Activated CD4-positive, alpha-beta T cell treated with anti-CD3 and anti-CD28 coated beads for 48 hours (primary cell): ENCODE results near the gene LHCGR.
"Not testable (repeated sequence)": the region's sequence is repeated elsewhere in the genome, so short reads cannot be mapped to it uniquely, and the experiment has no call there.

Source experiments
- DNase-seq: peaks from one replicate; pipeline ENCODE4 v3.0.0-alpha.2; 2020

Gene LHCGR

GRCh38 chr2:48739236-48739635, 16.3 kb downstream of the LHCGR start:
- not testable (repeated sequence) for DNase-seq

- no peak for DNase-seq
Measured at GRCh38 chr2:48738806-48739205, 16.7 kb downstream of the LHCGR start.

- DNase-seq: no peak
Measured at GRCh38 chr2:48736251-48736650, 19.3 kb downstream of the LHCGR start.

GRCh38 chr2:48734576-48735303, 20.8 kb downstream of the LHCGR start:
- no peak for DNase-seq

- DNase-seq: no peak
Measured at GRCh38 chr2:48733067-48733503, 22.4 kb downstream of the LHCGR start.

- DNase-seq: no peak
Measured at GRCh38 chr2:48728840-48729239, 26.7 kb downstream of the LHCGR start.

- no peak for DNase-seq
Measured at GRCh38 chr2:48728295-48728694, 27.2 kb downstream of the LHCGR start.

- DNase-seq: no peak
Measured at GRCh38 chr2:48727560-48727959, 28.0 kb downstream of the LHCGR start.

- DNase-seq: no peak
Measured at GRCh38 chr2:48725696-48726494, 29.6 kb downstream of the LHCGR start.

- DNase-seq: no peak
Measured at GRCh38 chr2:48724278-48724677, 31.2 kb downstream of the LHCGR start.

- DNase-seq: no peak
Measured at GRCh38 chr2:48723129-48723528, 32.4 kb downstream of the LHCGR start.

GRCh38 chr2:48722391-48722790, 33.1 kb downstream of the LHCGR start:
- DNase-seq: no peak

GRCh38 chr2:48721158-48721557, 34.4 kb downstream of the LHCGR start:
- no peak for DNase-seq

GRCh38 chr2:48719480-48720177, 35.9 kb downstream of the LHCGR start:
- no peak for DNase-seq

GRCh38 chr2:48717846-48718245, 37.7 kb downstream of the LHCGR start:
- DNase-seq: no peak

- DNase-seq: no peak
Measured at GRCh38 chr2:48715956-48716355, 39.6 kb downstream of the LHCGR start.

- no peak for DNase-seq
Measured at GRCh38 chr2:48715042-48715899, 40.3 kb downstream of the LHCGR start.

- DNase-seq: no peak
Measured at GRCh38 chr2:48714245-48714644, 41.3 kb downstream of the LHCGR start.

GRCh38 chr2:48713647-48714046, 41.9 kb downstream of the LHCGR start:
- no peak for DNase-seq

- no peak for DNase-seq
Measured at GRCh38 chr2:48712151-48712550, 43.4 kb downstream of the LHCGR start.

- no peak for DNase-seq
Measured at GRCh38 chr2:48711343-48711742, 44.2 kb downstream of the LHCGR start.
